Measurements from ENCODE around the gene PPP1R18. TPM values are rescaled to one million over a fixed set of nuclear protein-coding genes. Genes with fewer than 3 reads are reported as not detected.
"Not testable (repeated sequence)": the region's sequence is repeated elsewhere in the genome, so short reads cannot be mapped to it uniquely, and the experiment has no call there.

Gene PPP1R18
- total and polyA plus RNA-seq, 7 experiments from 2014 or later: 60.9 to 262 (median 92.8) TPM

GRCh38 chr6:30723843-30724741 is 37.6 kb upstream of the PPP1R18 start:
- H3K4me3 Mint-ChIP-seq: peak overlapping the region in 4 of 10 donors; percentile 21 to 90 (median 56)
- intact Hi-C loops (cut with micrococcal nuclease): loop anchor here in 1 of 2 donors (5.0 to 10.0 kb wide), 2 partner anchors 153 to 659 kb away; partner anchors contain the start of genes POLR1H and PPP1R11
- H3K27ac Mint-ChIP-seq: peak overlapping the region; percentile 34 to 90 (median 81)
- peaks cover 21 to 29% of the 10 kb centered on the region in 2 donors for H3K4me1 ChIP-seq (ENCODE audit: control insufficient read depth in 2 of 2, insufficient read depth in 2 of 2, low read length in 2 of 2)
- H3K27me3 ChIP-seq (ENCODE audit: control insufficient read depth in 2 of 2, insufficient read depth in 2 of 2, low read length in 2 of 2); H3K27ac ChIP-seq (ENCODE audit: low read depth, low read length); H3K9me3 ChIP-seq (ENCODE audit: control insufficient read depth in 2 of 3, low read length in 3 of 3); ATAC-seq; H3K27me3 Mint-ChIP-seq; H3K4me3 ChIP-seq (ENCODE audit: low read length); H3K9me3 Mint-ChIP-seq; DNase-seq: not testable (repeated sequence)
- peaks cover 39 to 52% (median 50%) of the 10 kb centered on the region in 7 donors for H3K4me1 Mint-ChIP-seq
- H3K36me3 Mint-ChIP-seq: peaks cover 7 to 53% (median 17%) of the 10 kb centered on the region in 5 donors
- peaks cover 8 to 53% (median 13%) of the 10 kb centered on the region in 3 experiments for H3K36me3 ChIP-seq (ENCODE audit: control insufficient read depth in 2 of 3, insufficient read depth in 3 of 3, low read length in 3 of 3)
- CTCF ChIA-PET: interaction anchor here (0.6 to 10.2 kb wide), 13 partner anchors 9 to 242 kb away, joined by 3 to 304 read pairs (median 6); partner anchors contain the start of genes ABCF1 and DHX16
- POLR2A ChIA-PET: interaction anchor here (1.0 to 17.4 kb wide), 2 partner anchors 35 to 46 kb away, joined by 4 to 499 read pairs; partner anchors contain the start of gene DHX16

GRCh38 chr6:30723159-30723842 is 36.9 kb upstream of the PPP1R18 start:
- H3K4me3 ChIP-seq (ENCODE audit: low read length); H3K9me3 ChIP-seq (ENCODE audit: control insufficient read depth in 2 of 3, low read length in 3 of 3); H3K9me3 Mint-ChIP-seq; H3K27me3 ChIP-seq (ENCODE audit: control insufficient read depth in 2 of 2, insufficient read depth in 2 of 2, low read length in 2 of 2); DNase-seq; H3K27me3 Mint-ChIP-seq; ATAC-seq: not testable (repeated sequence)
- intact Hi-C loops (cut with micrococcal nuclease): loop anchor here in 1 of 2 donors (5.0 to 10.0 kb wide), 2 partner anchors 154 to 658 kb away; partner anchors contain the start of genes POLR1H and PPP1R11
- peak overlapping the region; percentile 51 to 96 (median 93) for H3K27ac Mint-ChIP-seq
- peaks cover 21 to 31% of the 10 kb centered on the region in 2 donors for H3K4me1 ChIP-seq (ENCODE audit: control insufficient read depth in 2 of 2, insufficient read depth in 2 of 2, low read length in 2 of 2)
- ChIA-PET POLR2A (interaction anchor here (0.6 to 17.4 kb wide), 12 partner anchors 8 to 241 kb away, joined by 3 to 499 read pairs (median 4); partner anchors contain the start of genes ABCF1, DHX16, MRPS18B and PPP1R10), CTCF (interaction anchor here (0.6 to 10.2 kb wide), 17 partner anchors 10 to 270 kb away, joined by 3 to 304 read pairs (median 6); partner anchors contain the start of genes ABCF1, DHX16, MRPS18B and PPP1R10)
- peak overlapping the region in 8 of 10 donors; percentile 65 to 99 (median 96) for H3K4me3 Mint-ChIP-seq
- peaks cover 8 to 53% (median 13%) of the 10 kb centered on the region in 3 experiments for H3K36me3 ChIP-seq (ENCODE audit: control insufficient read depth in 2 of 3, insufficient read depth in 3 of 3, low read length in 3 of 3)
- H3K4me1 Mint-ChIP-seq: peaks cover 39 to 58% (median 52%) of the 10 kb centered on the region in 7 donors
- H3K27ac ChIP-seq (ENCODE audit: low read depth, low read length): peak overlapping the region; percentile 77
- peaks cover 7 to 52% (median 17%) of the 10 kb centered on the region in 5 donors for H3K36me3 Mint-ChIP-seq

- no peaks in the 10 kb centered on the region for H3K9me3 ChIP-seq (ENCODE audit: control insufficient read depth in 2 of 3, low read length in 3 of 3)
- Mint-ChIP-seq H3K4me3 (peak overlapping the region; percentile 90 to 100 (median 97)), H3K27me3 (no peaks in the 10 kb centered on the region), H3K4me1 (peaks cover 40 to 61% (median 54%) of the 10 kb centered on the region in 7 donors), H3K9me3 (peaks cover 0 to 7% (median 0%) of the 10 kb centered on the region in 11 donors), H3K27ac (peak overlapping the region; percentile 90 to 98 (median 94)), H3K36me3 (peaks cover 7 to 49% (median 13%) of the 10 kb centered on the region in 5 donors)
- DNase-seq (peak; percentile 72 to 90 (median 82)), ATAC-seq (no peak)
- CTCF ChIA-PET: interaction anchor here (0.7 to 10.2 kb wide), 27 partner anchors 10 to 269 kb away, joined by 3 to 304 read pairs (median 5); partner anchors contain the start of genes ABCF1, DHX16, FLOT1 and MRPS18B
- H3K36me3 ChIP-seq (ENCODE audit: control insufficient read depth in 2 of 3, insufficient read depth in 3 of 3, low read length in 3 of 3): peaks cover 8 to 45% (median 13%) of the 10 kb centered on the region in 3 experiments
- intact Hi-C loops (cut with micrococcal nuclease): loop anchor here (1.0 to 10.0 kb wide), 7 partner anchors 8 to 658 kb away; partner anchors contain the start of genes ATAT1 (in 1 of the 2), POLR1H (in 1 of the 2) and PPP1R11 (in 1 of the 2)
- H3K27me3 ChIP-seq (ENCODE audit: control insufficient read depth in 2 of 2, insufficient read depth in 2 of 2, low read length in 2 of 2): no peaks in the 10 kb centered on the region
- peak overlapping the region; percentile 80 for H3K4me3 ChIP-seq (ENCODE audit: low read length)
- H3K4me1 ChIP-seq (ENCODE audit: control insufficient read depth in 2 of 2, insufficient read depth in 2 of 2, low read length in 2 of 2): peaks cover 21 to 31% of the 10 kb centered on the region in 2 donors
- H3K27ac ChIP-seq (ENCODE audit: low read depth, low read length): peak overlapping the region; percentile 77
- POLR2A ChIA-PET: interaction anchor here (0.6 to 17.4 kb wide), 21 partner anchors 8 to 844 kb away, joined by 3 to 499 read pairs (median 4); partner anchors contain the start of genes ABCF1, DHX16, MRPS18B and PPP1R10
Observed at GRCh38 chr6:30722280-30723112, 36.1 kb upstream of the PPP1R18 start.

GRCh38 chr6:30722025-30722279 is 35.5 kb upstream of the PPP1R18 start:
- intact Hi-C loops (cut with micrococcal nuclease): loop anchor here (1.0 to 10.0 kb wide), 7 partner anchors 8 to 657 kb away; partner anchors contain the start of genes ATAT1 (in 1 of the 2), POLR1H (in 1 of the 2) and PPP1R11 (in 1 of the 2)
- H3K4me1 ChIP-seq (ENCODE audit: control insufficient read depth in 2 of 2, insufficient read depth in 2 of 2, low read length in 2 of 2): peaks cover 21 to 31% of the 10 kb centered on the region in 2 donors
- ATAC-seq; H3K9me3 ChIP-seq (ENCODE audit: control insufficient read depth in 2 of 3, low read length in 3 of 3); H3K9me3 Mint-ChIP-seq; H3K27me3 ChIP-seq (ENCODE audit: control insufficient read depth in 2 of 2, insufficient read depth in 2 of 2, low read length in 2 of 2); H3K27me3 Mint-ChIP-seq: not testable (repeated sequence)
- Mint-ChIP-seq H3K4me3 (peak overlapping the region; percentile 90 to 100 (median 97)), H3K4me1 (peaks cover 42 to 65% (median 58%) of the 10 kb centered on the region in 7 donors), H3K27ac (peak overlapping the region; percentile 90 to 98 (median 94)), H3K36me3 (peaks cover 7 to 52% (median 13%) of the 10 kb centered on the region in 5 donors)
- peak overlapping the region; percentile 80 for H3K4me3 ChIP-seq (ENCODE audit: low read length)
- ChIA-PET POLR2A (interaction anchor here (0.6 to 17.4 kb wide), 19 partner anchors 9 to 844 kb away, joined by 3 to 499 read pairs (median 5); partner anchors contain the start of genes ABCF1, DHX16, MRPS18B and PPP1R10), CTCF (interaction anchor here (0.7 to 10.2 kb wide), 23 partner anchors 11 to 268 kb away, joined by 3 to 304 read pairs (median 6); partner anchors contain the start of genes ABCF1, DHX16, FLOT1 and MRPS18B)
- H3K27ac ChIP-seq (ENCODE audit: low read depth, low read length): peak overlapping the region; percentile 77
- H3K36me3 ChIP-seq (ENCODE audit: control insufficient read depth in 2 of 3, insufficient read depth in 3 of 3, low read length in 3 of 3): peaks cover 8 to 40% (median 13%) of the 10 kb centered on the region in 3 experiments
- peak in 1 of 9 donors; percentile 37 for DNase-seq
